HG03571 (cell line): ENCODE results near the gene RGS7.

ENCODE experiments used
- ATAC-seq: cut with Tn5 transposase; IDR thresholded peaks from one replicate; pipeline ENCODE4 v1.9.1; 2021; ENCODE audit not compliant: unreplicated experiment

The RGS7 gene

DNA sequence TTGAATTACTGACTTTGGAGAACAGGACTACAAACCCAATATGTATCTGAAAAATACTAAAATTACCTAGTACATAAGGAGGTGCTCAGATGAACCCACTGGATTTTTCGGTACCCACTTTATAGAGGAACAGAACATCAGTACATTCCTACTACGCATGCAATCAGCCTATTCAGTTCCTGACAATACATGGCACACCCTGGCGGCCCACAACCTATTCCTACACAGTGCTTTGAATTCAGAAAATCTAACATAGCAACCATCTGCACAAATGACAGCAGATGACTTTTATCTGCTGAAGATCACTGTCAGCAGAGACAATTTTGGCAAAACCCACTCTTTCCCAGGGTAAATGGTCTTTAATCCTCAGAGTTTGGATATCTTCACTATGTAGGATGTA lies 487.9 kb downstream of the RGS7 start:
- ATAC-seq = no peak

DNA sequence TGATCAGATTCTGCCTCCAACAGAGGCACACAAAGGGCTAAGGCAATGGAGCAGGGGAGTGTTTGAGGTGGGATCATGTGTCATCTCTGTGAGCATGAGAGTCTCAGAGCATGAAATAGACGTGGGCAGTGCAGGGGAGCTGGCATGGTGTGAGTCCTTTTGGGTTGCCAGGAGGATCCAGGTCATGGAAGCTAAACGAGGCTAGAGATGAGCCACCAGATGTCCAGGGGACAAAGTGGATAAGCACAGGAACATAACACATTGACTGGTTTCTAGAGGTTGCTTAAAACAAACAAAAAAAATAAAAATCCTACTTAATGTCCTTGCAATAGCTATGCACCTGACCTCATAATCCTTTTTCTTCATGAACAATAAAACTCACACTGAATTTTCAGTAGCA lies 490.3 kb downstream of the RGS7 start:
- ATAC-seq = no peak

DNA sequence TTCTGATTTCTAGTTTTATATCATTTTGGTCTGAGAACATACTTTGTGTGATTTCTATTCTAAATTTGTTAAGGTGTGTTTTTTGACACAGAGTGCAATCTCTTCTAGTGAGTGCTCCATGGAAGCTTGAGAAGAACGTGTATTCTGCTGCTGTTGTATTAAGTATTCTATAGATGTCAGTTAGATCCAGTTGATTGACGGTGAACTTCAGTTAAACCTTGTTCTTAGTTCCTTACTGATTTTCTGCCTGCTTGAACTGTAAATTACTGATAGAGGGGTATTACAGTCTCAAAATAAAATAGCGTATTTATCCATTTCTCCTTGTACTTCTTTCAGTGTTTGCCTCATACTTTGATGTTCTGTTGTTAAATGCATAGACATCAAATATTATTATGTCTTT lies 497.0 kb downstream of the RGS7 start:
- ATAC-seq = no peak

DNA sequence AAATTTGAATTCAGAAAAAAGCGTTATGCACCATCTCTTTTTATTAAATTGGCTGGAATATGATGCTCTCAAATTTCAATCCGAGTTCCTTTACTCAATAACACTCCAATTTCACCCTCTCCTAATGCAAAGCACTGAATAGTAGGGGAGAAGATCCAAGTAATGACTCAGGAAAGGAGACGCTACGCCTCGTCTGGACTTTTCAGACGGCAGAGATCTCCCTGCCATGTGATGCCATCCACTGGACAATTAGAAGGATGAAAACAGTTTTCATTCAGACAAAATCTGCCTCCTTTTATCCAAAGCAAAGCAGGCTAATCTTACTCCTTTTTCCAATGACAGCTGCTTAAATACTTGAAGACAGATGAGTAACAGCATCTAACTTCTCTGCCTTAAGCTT lies 502.6 kb downstream of the RGS7 start:
- ATAC-seq = no peak

DNA sequence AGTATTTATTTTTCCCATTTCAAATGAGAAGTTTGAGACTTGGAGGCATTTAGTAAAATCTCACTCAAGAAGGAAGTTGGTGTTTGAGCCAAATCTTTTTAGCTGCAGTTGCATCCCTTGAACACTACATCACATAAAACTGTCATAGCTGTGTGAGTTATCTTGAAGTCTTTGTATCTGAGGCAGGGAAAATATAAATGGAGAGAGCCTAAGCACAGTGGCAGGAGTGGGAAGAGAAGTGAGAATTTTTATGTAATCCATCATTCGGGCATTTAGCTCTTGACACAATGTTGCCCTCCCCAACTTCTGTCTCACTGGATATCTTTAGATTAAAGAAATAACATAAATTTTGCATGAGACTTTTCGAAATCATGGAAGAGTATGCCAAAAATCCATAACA lies 509.7 kb downstream of the RGS7 start:
- ATAC-seq = no peak

DNA sequence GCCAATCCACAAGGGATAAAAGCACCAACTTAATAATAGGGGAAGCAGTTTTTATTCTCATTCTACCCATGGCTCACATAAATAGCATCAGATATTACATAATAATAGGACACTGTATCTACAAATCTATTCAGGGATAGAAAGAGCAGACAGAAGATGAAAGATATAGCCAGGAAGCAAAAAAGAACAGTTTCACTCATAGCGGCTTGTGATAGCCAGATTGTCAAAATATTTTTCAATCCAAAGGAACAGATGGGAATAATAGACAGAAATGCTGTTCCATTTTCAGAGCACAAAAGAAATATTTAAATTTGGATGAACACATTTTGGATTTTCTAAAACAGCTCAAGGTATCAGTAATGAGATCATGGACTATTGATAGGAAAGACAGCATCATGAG lies 512.5 kb downstream of the RGS7 start:
- ATAC-seq = no peak

DNA sequence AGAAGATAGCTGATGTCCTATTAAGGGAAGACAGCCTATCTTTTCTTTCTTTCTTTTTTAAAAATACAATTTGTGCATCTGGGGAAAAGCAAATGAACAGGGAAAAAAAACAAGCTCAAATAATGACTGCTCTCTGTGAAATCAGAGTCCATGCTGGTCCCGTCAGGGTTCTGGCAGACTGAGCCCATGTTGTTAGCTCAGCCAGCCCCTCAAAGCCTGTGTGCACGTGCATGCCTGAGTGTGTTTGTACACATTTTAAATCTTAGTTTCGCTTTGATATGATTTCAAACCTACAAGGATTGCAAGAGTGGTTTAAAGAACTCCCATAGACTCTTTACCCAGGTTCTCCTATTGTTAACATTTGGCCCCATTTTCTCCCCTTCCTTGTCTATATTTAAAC lies 513.2 kb downstream of the RGS7 start:
- ATAC-seq = no peak

DNA sequence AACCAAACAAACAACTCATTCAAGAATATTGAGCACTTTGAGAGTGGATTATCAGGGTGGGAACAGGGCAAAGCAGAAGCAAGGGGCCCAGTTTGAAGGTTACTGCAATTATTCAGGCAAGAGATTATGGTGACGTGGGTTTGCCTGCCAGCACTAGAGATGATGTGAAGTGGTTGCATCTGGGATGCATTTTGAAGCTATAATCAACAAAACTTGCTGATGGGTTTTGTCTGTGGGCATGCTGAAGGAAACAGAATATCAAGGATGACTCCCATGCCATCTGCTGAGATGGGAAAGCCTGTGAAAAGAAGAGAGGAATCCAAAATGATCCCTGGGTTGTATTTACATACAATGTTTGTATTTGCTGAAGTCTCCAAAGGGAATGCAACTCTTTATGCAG lies 520.7 kb downstream of the RGS7 start:
- ATAC-seq = no peak

DNA sequence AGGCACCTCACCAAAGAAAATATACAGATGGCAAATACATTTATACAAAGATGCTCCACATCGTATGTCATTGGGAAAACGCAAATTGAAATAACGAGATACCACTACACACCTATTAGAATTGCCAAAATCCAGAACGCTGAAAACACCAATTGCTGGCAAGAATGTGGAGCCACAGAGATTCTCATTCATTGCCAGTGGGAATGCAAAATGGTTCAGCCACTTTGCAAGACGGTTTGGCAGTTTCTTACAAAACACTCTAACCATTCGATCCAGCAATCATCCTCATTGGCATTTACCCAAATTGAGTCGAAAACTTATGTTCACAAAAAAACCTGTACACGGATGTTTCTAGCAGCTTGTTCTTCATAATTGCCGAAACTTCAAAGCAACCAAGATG lies 521.7 kb downstream of the RGS7 start:
- no peak for ATAC-seq

DNA sequence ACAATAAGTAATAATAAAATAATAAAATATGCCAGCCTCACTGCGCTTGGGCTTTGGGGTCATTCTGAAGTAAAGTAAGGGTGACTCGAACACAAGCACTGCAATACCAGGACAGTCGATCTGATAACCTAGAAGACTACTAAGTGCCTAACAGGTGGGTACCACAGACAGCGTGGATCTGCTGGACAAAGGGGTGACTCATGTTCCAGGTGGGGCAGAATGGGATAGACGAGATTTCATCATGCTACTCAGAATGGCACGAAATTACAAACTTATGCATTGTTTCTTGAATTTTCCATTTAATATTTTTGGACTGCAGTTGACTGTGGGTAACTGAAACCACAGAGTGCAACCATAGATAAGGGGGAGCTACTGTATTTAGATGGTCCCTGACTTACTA lies 523.9 kb downstream of the RGS7 start:
- ATAC-seq = no peak

DNA sequence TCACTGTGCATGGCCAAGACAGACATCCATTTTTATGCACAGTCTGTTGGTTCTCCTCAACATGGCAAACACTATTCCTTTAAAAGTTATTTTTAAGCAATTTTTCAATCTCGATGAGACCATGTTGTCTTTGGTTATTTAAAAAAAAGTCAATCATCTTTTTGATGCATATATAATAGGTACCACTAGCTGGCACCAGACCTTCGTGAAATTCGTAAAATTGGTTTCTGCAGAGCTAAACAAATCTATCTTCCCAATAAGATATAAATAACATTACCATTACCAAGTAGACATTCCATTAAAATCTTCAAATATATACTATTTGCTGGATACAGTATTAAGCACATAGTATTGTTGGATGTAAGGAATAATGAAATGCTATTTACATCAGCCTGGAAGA lies 525.1 kb downstream of the RGS7 start:
- no peak for ATAC-seq

DNA sequence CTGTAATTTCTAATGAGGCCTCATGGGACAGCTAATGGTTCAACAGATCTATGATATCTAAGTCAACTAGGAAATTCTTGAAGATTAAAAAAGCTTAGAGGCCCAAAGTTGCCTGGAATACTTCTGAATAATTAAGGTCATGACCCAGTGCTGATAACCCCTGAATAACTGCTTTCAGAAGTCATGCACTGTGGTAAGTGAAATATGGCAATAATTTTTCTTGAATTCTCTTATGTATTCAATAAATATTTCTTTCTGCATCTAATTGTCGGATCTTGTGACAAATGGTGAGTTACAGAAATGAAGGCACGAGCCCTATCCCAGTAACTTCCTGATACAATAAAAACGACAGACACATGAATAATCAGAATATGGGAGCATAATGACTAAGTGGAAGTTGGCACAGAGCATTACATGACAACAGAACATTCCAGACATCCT lies 525.8 kb downstream of the RGS7 start:
- ATAC-seq = no peak

DNA sequence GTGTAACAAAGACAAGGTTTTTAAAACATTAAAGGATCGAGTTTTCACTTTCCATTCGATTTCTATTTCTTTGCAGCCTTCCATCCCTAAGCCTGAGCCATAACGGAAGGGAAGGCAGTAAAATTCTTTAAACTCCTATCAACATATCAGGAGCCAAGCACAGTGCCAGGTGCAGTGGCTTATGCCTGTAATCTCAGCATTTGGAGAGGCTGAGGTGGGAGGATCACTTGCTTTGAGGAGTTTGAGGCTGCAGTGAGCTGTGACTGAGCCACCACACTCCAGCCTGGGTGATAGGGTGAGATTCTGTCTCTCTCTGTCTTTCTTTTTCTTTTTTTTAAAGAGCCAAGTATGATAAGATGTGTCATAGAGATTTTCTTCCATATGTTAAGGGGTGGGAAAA lies 527.5 kb downstream of the RGS7 start:
- ATAC-seq = no peak

DNA sequence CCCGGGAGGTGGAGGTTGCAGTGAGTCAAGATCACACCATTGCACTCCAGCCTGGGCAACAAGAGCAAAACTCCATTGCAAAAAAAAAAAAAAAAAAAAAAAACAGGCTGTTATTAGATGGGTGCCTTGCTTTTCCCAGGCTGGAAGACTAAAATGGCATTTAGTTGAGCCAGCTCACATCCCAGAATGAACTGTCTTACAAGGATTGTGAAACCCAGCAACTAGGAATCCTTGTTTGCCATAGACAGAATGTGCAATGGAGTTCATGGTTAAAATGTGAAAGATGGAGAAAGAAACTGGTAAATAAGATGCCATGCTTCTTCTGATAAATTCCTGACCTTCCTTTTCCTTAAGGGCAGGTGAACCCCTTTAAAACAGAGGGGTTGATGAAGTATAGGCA lies 529.2 kb downstream of the RGS7 start:
- no peak for ATAC-seq

DNA sequence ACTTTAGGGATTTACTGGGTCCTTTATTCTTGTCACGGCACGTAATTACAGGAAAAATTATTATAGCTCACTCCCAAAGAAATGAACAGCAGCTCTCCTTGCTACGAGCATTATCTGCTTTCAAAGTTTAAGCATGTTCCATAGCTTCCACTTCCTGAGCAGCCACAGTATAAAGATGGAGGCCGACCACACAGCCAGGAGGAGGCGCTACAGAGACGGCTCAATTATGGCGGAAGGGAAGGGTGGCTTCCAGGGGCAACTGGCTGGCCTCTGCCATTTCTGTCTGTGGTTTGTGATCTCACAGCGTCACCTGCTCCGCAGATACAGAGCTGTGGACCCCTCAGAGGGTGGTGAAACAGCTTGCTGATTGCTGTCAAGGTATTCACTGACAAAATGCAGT lies 532.8 kb downstream of the RGS7 start:
- no peak for ATAC-seq

DNA sequence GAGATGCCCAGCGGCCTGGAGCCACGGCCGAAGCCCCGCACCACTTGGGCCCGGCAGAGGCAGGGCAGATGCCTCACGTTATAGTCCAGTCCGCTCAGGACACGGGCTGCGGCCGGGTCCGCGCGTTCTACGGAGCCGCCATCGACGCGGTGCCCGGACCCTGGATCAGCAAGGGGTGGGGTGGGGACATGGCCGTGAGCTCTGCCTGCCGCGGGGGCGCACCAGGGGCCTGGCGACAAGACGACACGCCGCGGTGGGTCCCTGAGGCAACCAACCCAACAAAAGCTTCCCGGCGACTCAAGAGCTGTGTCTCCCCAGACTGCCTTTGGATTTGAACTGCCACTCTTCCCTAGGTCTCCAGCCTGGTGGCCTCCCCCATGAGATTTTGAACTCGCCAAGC lies 533.6 kb downstream of the RGS7 start:
- no peak for ATAC-seq

DNA sequence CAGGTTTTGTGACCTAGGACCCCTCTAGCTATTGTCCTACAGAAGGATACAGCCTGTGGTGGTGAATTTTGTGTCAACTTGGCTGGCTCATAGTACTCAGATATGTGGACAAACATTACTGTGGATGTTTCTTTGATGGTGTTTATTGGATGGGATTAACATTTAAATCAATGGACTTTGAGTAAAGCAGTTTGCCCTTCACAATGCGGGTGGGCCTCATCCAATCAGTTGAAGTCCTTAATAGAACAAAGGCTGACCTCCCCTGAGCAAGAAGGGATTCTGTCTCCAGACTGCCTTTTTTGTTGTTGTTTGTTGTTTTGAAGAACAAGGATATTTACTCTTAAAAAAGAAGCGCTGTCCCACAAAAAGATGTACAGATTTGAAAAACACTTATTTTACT lies 535.1 kb downstream of the RGS7 start:
- no peak for ATAC-seq

DNA sequence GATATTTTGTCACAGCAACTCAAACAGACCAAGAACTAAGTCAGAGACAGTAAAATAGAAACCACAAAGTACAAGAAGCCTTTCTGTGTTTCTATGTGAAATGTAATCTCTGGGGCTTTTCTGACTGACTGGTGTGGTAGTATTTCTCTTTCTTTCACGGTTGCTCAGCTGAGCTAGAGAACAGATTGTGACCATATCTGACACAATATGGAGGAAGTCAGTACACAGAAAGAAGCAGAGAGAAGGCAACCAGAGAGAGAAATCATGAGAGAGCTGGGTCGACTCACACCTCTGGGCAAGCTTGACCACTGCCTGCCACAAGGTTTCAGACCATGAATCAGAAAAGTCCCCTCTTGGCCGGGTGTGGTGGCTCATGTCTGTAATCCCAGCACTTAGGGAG lies 536.2 kb downstream of the RGS7 start:
- no peak for ATAC-seq

DNA sequence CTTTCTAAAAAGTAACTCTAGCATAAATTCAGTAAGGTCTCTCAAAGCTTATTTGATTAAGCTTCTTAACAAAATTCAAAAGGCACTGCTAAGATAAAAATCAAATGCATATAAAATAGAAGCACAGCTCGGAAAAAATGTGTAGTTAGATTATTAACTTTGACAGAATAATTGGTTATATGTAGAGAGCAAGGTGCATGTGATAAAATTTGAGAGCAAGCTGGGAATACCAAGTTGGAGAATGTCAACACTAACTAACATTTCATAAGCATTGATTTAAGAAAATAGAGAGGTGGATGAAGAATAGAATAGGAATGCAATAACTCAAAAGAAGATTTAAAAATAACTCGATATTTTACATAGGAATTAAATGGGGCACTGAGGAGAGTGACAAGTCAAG lies 540.5 kb downstream of the RGS7 start:
- ATAC-seq = no peak

DNA sequence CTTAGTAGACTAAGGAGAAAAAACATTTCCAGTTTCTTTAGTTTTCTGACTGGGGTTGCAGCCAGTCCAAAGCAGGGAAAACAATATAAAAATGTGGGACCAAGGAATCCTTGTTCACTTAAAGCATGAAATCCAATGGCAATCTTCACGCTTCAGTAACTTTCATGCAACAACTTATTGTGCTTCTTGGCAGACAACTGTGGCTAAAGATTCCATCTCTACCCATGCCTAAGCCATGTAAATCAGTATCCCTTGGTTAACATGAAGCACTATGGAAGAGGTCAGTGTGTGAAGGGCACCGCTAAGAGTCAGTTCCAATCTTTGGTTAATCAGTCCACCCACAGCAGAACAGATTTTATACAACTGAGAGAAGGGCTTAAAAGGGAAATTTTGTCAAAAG lies 543.3 kb downstream of the RGS7 start:
- no peak for ATAC-seq

DNA sequence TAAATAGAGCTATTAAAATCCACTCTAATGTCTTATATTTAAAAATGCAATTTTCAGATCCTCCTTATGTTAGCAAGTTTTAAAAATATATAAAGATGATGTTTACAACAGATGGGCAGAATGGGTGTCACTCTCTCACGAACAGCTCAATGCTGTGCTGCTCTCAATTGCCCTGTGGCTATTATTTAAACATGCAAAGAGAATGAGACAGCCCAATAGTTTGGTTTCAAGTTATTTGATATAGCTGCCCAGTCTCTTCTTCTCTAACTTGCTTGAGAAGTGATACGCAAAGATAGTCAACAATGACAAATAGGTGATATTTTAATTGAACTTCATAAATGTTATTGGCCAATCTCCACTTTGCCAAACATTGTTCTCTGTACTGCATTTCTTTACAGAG lies 545.7 kb downstream of the RGS7 start:
- ATAC-seq = no peak

DNA sequence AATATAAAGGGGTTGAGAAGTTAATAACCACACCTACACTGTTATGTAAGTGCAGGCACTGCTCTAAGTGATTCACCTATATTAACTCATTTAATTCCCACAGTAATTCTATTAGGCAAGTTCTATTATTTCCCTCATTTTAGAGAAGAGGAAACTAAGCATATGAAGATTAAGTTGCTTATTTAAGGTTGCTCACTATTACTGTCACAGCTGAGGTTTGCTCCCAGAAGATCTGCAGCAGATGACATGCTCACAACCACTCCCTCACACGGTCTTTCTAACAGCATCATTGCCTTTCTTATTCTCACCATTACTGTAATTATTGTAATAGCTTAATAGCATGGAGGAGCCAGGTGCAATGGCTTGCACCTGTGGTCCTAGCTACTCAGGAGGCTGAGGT lies 548.6 kb downstream of the RGS7 start:
- ATAC-seq = no peak

DNA sequence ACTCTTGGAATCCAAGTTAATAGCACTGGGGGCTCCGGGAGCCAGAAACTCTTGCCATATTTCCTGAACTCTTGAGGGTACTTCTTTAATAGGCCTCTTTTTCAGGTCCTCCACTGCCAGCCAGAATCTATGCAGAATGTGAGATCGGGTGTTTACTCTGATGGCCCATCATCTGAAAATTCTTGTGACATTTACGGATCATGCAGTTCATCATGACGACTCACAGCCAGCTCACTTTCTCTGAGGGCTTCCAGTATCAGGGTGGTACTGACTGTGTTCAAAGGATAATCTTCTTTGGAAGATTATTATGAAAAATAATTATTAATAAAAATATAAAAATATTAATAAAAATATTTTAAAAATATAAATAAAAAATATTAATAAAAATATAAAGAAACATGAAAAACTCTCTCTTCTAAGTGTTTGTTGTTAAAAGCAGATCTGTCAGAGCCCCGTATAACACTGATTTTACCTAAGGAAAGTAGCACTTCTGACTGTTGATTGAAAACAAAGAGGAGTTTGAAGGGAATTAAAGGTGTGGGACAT lies 550.7 kb downstream of the RGS7 start:
- no peak for ATAC-seq

DNA sequence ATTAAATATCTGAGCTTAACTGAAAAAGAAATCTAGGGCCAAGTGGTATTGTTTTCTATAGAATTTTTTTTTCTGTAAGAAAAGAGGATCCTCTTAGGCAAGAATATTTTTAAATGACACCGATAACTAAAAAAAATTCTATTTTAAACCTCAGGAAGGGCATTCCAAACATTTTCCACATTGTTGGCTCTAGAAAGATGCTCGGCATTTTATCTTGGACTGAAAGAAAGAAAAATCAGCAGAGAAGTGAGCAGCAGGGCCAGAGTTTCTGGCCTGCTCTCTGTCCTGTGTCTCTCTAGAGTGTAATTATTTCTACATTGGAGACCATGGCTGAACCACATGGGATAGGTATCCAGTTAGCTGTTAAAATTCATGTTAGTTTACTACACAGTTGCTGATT lies 552.5 kb downstream of the RGS7 start:
- no peak for ATAC-seq
